Karpas-422 (cell line): ENCODE measurements around the gene MAN1C1. TPM values are rescaled to one million over a fixed set of nuclear protein-coding genes. Genes with fewer than 3 reads are reported as not detected.
"Not testable (repeated sequence)": the region's sequence is repeated elsewhere in the genome, so short reads cannot be mapped to it uniquely, and the experiment has no call there.

ENCODE experiments used
- DNase-seq: peaks from one replicate; pipeline ENCODE4 v3.0.0-alpha.2; 2015
- H2AFZ ChIP-seq: fragments of 200-600 bp; sonication (generic); 2 replicates; pipeline ENCODE4 v1.6.1; 2014; ENCODE audit warnings: antibody characterized with exemption, low read length, mixed read lengths
- H3K27ac ChIP-seq: fragments of 200-600 bp; sonication (generic); 2 replicates; pipeline ENCODE4 v1.5.1; 2014; ENCODE audit warnings: mild to moderate bottlenecking, low read length, moderate library complexity
- H3K27me3 ChIP-seq: fragments of 200-600 bp; sonication (generic); 2 replicates; pipeline ENCODE4 v1.6.1; 2014; ENCODE audit warnings: low read length, mixed read lengths
- H3K36me3 ChIP-seq: fragments of 200-600 bp; sonication (generic); 2 replicates; pipeline ENCODE4 v1.6.1; 2014; ENCODE audit warnings: low read length, mixed read lengths; ENCODE audit not compliant: insufficient read depth
- H3K4me1 ChIP-seq: fragments of 200-600 bp; sonication (generic); 2 replicates; pipeline ENCODE4 v1.6.1; 2014; ENCODE audit warnings: mild to moderate bottlenecking, low read length, mixed read lengths
- H3K4me2 ChIP-seq: fragments of 200-600 bp; sonication (generic); 2 replicates; pipeline ENCODE4 v1.6.1; 2014; ENCODE audit warnings: low read length, low read depth, mild to moderate bottlenecking; ENCODE audit not compliant: poor library complexity, severe bottlenecking
- H3K4me3 ChIP-seq: fragments of 200-600 bp; sonication (generic); 2 replicates; pipeline ENCODE4 v1.5.1; 2014; ENCODE audit warnings: mild to moderate bottlenecking, antibody characterized with exemption, low read length, mixed read lengths
- H3K79me2 ChIP-seq: fragments of 200-600 bp; sonication (generic); 2 replicates; pipeline ENCODE4 v1.6.1; 2014; ENCODE audit warnings: mild to moderate bottlenecking, low read length, mixed read lengths
- H3K9ac ChIP-seq: fragments of 200-600 bp; sonication (generic); 2 replicates; pipeline ENCODE4 v1.6.0; 2014; ENCODE audit warnings: low read length
- H3K9me2 ChIP-seq: fragments of 200-600 bp; sonication (generic), shearing (Covaris generic); replicated peaks from 2 replicates; pipeline ENCODE4 v1.6.0; 2014; ENCODE audit warnings: mild to moderate bottlenecking, low read length, moderate library complexity; ENCODE audit not compliant: insufficient read depth
- H3K9me3 ChIP-seq: fragments of 300-700, 200-600 bp; sonication (generic); 2 replicates; pipeline ENCODE4 v1.6.1; 2014; ENCODE audit warnings: low read length, mixed read lengths
- H4K20me1 ChIP-seq: fragments of 200-600 bp; sonication (generic); 2 replicates; pipeline ENCODE4 v1.6.1; 2014; ENCODE audit warnings: mild to moderate bottlenecking, antibody characterized with exemption, low read length, low read depth; ENCODE audit not compliant: insufficient read depth
- total RNA-seq: library from RNA; depleted of rRNA; stranded (reverse); fragments of >200 nt; shearing (Covaris generic); gene quantifications from 2 replicates; pipeline ENCODE4 v1.2.3, GENCODE V29; 2014; ENCODE audit warnings: low replicate concordance

The MAN1C1 gene
- total RNA-seq, 1 experiment from 2014 or later = not detected

DNA sequence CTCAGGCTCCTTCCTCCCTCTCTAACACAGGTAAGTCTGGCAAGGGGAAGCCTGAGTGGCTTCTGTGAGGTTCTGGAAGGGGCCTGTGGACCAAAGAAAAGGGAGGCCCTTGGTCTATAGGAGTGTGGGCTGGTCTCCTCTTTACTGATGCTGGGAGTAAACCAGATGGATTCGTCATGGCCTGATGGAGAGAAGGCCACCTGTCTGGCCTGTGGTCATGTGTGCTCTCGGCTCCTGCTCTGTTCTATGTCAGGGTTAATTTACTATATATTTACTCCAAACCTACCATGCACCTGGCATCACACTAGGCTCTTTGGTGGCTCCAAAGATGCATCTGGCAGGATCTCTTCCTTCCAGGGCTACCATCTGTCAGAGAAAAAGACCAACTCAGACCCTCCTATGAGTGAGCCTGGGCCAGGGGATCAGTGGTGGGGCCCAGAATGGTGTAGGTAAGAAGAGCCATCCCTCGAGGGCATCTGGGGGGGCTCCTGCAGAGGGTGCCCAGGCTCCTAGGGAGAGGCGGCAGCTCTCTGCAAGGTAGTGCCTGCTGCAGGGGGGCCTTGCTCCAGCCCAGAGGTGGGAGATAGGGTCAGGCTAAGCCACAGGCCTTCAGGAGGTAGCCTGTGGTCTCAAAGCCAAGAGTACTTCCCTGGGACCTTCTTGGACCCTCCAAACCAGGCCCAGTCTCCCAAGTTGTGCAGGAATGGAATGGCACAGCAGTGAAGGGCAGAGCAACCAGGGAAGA lies 115.2 kb downstream of the MAN1C1 start:
- Histone ChIP-seq H3K9ac (no peak overlapping the region), H3K4me3 (no peak overlapping the region), H3K27me3 (no peaks in the 10 kb centered on the region), H3K9me3 (no peaks in the 10 kb centered on the region), H4K20me1 (0 out of 2 replicates have a peak, but pooled peaks cover 7% of the 10 kb centered on the region), H3K9me2 (no peaks in the 10 kb centered on the region), H3K4me1 (no peaks in the 10 kb centered on the region), H3K27ac (no peak overlapping the region), H3K36me3 (no peaks in the 10 kb centered on the region), H3K4me2 (no peak overlapping the region), H3K79me2 (no peaks in the 10 kb centered on the region), H2AFZ (no peak overlapping the region)
- DNase-seq = no peak

DNA sequence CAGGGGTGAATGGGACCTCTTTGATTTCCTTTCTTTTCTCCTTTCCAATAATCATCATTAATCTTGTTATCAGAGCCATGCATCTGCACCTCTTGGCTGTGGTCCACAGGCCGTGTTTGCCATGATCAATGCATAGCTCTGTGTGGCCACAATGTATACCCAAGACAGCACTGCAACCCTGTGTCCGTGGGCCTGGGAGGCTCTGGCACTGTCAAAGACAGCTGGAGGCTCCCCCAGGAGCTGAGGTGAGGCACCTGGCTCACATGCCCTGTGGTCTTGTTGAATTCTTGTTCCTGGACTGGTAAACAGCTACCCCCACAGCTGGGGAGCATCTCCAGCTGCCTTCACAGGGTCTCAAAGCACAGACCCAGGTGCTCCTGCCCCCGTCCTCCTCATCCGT lies 116.2 kb downstream of the MAN1C1 start:
- Histone ChIP-seq H3K27ac (no peak overlapping the region), H3K36me3 (no peaks in the 10 kb centered on the region), H3K4me1 (no peaks in the 10 kb centered on the region)

DNA sequence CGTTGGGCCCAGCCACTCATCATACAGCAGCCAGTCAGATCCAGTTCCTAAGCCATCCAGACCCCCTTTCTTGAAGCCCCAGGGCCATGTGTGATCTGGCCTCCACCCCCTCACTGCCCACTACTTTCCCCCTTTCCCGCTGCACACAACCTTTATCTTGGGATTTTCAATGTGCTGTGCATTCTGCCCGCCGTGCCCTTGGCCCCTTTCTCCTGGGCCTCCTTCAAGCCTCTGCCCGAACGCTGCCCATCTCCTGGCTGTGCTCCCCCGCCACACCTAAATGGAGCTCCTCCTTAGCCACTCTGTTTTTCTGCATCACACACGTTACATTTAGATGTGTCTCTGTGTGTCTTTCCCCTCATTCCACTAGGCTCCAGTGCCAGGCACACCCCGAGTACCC lies 116.7 kb downstream of the MAN1C1 start:
- no peak for DNase-seq
- Histone ChIP-seq H3K79me2 (no peaks in the 10 kb centered on the region), H3K9ac (no peak overlapping the region), H3K9me2 (no peaks in the 10 kb centered on the region), H3K27ac (no peak overlapping the region), H3K4me1 (no peaks in the 10 kb centered on the region), H4K20me1 (0 out of 2 replicates have a peak, but pooled peaks cover 7% of the 10 kb centered on the region), H3K36me3 (no peaks in the 10 kb centered on the region), H2AFZ (no peak overlapping the region), H3K27me3 (no peaks in the 10 kb centered on the region), H3K9me3 (no peaks in the 10 kb centered on the region), H3K4me2 (no peak overlapping the region), H3K4me3 (no peak overlapping the region)

More for the DNA sequence above, 116.2 kb downstream of the MAN1C1 start:
- Histone ChIP-seq H3K79me2 (no peaks in the 10 kb centered on the region), H4K20me1 (0 out of 2 replicates have a peak, but pooled peaks cover 7% of the 10 kb centered on the region), H3K9me3 (no peaks in the 10 kb centered on the region), H3K4me2 (no peak overlapping the region), H2AFZ (no peak overlapping the region), H3K9me2 (no peaks in the 10 kb centered on the region), H3K4me3 (no peak overlapping the region), H3K9ac (no peak overlapping the region), H3K27me3 (no peaks in the 10 kb centered on the region)
- DNase-seq = no peak

DNA sequence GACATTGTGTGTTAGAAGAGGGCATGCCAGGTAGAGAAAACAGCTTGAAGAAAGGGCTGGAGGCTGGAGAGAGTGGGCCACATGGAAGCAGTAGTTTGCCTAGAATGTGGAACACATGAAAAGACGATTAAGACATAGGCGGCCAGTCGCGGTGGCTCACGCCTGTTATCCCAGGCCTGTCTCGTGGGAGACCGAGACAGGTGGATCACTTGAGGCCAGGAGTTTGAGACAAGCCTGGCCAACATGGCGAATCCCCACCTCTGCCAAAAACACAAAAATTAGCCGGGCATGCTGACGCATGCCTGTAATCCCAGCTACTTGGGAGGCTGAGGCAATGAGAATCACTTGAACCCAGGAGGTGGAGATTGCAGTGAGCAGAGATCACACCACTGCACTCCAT lies 118.4 kb downstream of the MAN1C1 start:
- not testable (repeated sequence) for H3K4me1 ChIP-seq, H3K4me3 ChIP-seq, H3K27ac ChIP-seq, H3K36me3 ChIP-seq, H3K9me2 ChIP-seq, DNase-seq, H4K20me1 ChIP-seq, H3K27me3 ChIP-seq, H3K79me2 ChIP-seq, H3K9ac ChIP-seq, H3K9me3 ChIP-seq, H3K4me2 ChIP-seq, H2AFZ ChIP-seq

DNA sequence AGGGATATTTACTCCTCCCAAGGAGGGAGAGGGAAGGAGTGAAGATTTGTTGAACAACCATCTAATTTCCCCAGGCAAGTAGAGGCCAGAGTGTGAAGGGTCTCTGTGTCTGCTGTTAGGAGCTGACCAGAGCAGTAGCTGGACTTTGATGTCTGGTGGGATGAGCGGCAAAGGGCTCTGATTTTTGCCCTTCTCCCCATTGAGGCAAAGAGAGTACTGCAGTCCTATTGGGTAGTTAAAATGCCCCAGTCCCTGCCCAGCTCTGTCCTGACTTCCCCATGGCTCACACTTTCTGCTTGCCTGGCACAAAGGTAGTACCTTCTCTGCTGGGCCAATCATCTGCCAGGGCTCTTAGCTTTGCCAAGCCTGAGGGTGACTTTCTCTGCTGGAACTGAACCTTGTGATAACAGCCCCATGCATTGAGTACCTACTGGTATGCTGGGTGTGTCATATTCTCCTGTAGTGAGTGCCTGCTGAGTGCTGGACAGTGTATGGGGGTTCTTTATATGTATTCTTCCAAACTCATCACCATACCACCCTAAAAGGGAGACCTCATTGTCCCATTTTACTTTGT lies 119.5 kb downstream of the MAN1C1 start:
- H4K20me1 ChIP-seq = 0 out of 2 replicates have a peak, but pooled peaks cover 5% of the 10 kb centered on the region
- no peaks in the 10 kb centered on the region for H3K27me3 ChIP-seq
- DNase-seq = no peak
- H3K9ac ChIP-seq = no peak overlapping the region
- no peaks in the 10 kb centered on the region for H3K9me3 ChIP-seq
- no peaks in the 10 kb centered on the region for H3K79me2 ChIP-seq
- no peak overlapping the region for H3K4me2 ChIP-seq
- H2AFZ ChIP-seq = no peak overlapping the region
- no peak overlapping the region for H3K27ac ChIP-seq
- H3K4me1 ChIP-seq = no peaks in the 10 kb centered on the region
- H3K9me2 ChIP-seq = no peaks in the 10 kb centered on the region
- H3K36me3 ChIP-seq = no peaks in the 10 kb centered on the region
- no peak overlapping the region for H3K4me3 ChIP-seq

DNA sequence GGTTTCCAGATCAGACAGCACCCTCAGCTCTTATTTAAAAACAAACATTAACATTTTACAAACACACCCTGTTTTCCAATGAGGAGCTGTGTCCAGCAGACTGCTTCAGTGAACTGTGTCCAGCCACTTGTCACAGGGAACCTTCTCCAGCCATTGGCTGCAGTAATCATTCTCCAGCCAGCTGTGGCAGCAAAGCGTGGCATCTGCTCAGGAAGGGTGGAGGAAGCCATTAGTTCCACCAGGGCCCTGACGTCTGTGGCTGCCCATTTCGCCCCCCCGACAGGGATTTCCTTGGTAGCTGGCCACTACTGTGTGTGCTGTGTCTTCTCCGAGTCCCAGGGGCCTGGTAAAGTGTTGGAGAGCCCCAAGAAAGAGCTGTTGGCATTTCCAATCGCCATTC lies 120.5 kb downstream of the MAN1C1 start:
- Histone ChIP-seq H2AFZ (no peak overlapping the region), H3K27me3 (no peaks in the 10 kb centered on the region), H3K9me3 (no peaks in the 10 kb centered on the region), H3K36me3 (no peaks in the 10 kb centered on the region), H3K79me2 (no peaks in the 10 kb centered on the region), H3K27ac (no peak overlapping the region), H3K4me3 (no peak overlapping the region), H3K4me1 (no peaks in the 10 kb centered on the region), H3K9ac (no peak overlapping the region), H3K9me2 (no peaks in the 10 kb centered on the region), H4K20me1 (no peaks in the 10 kb centered on the region), H3K4me2 (no peak overlapping the region)
- DNase-seq = no peak

GRCh38 chr1:25738499-25738898 lies 121.9 kb downstream of the MAN1C1 start:
- Histone ChIP-seq H3K27me3 (no peaks in the 10 kb centered on the region), H3K27ac (no peak overlapping the region), H3K36me3 (no peaks in the 10 kb centered on the region), H4K20me1 (no peaks in the 10 kb centered on the region), H3K9ac (no peak overlapping the region), H3K4me2 (no peak overlapping the region), H3K9me3 (no peaks in the 10 kb centered on the region), H3K9me2 (no peaks in the 10 kb centered on the region), H3K4me3 (no peak overlapping the region), H2AFZ (no peak overlapping the region), H3K4me1 (no peaks in the 10 kb centered on the region), H3K79me2 (no peaks in the 10 kb centered on the region)
- DNase-seq = no peak

DNA sequence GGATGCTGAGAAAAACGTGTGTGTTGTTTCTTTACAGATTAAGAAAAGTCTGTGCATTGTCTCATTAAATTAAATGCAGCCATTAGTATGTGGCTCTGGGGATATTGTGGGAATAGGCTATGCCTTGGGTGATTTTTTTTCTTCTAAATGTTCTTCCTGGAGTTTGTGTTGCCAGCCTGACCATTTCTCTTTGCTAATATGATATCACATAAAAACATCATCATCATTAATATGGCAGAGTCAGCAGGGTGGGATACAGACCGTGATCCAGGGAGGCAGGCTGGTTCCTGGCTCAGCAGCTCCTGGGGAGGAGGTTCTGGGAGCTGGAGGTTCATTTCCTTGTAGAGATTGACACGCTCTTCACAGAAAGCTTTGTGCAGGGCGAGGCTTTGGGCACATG lies 122.8 kb downstream of the MAN1C1 start:
- Histone ChIP-seq H3K79me2 (no peaks in the 10 kb centered on the region), H3K9ac (no peak overlapping the region), H3K27ac (no peak overlapping the region), H3K4me2 (no peak overlapping the region), H3K4me1 (no peaks in the 10 kb centered on the region), H3K9me2 (no peaks in the 10 kb centered on the region), H3K9me3 (no peaks in the 10 kb centered on the region), H4K20me1 (no peaks in the 10 kb centered on the region), H3K27me3 (no peaks in the 10 kb centered on the region), H3K4me3 (no peak overlapping the region), H3K36me3 (no peaks in the 10 kb centered on the region), H2AFZ (no peak overlapping the region)
- DNase-seq = no peak
